SK-N-SH (cell line): ENCODE results near the gene SRP54. TPM values are rescaled to one million over a fixed set of nuclear protein-coding genes. Genes with fewer than 3 reads are reported as not detected.
"Not testable (repeated sequence)": the region's sequence is repeated elsewhere in the genome, so short reads cannot be mapped to it uniquely, and the experiment has no call there.

Experiments used
- CTCF ChIA-PET: fragments of 300-600, 350-600 bp; formaldehyde crosslinking; extraction: SDS; loops from one replicate; lab custom pipeline; 2021; lab: Yijun Ruan, JAX
- POLR2A ChIA-PET: fragments of 350-600 bp; sonication (Branson Sonifier 250); formaldehyde crosslinking; extraction: SDS; loops from one replicate; lab custom pipeline; 2020; ENCODE audit warnings: antibody characterized with exemption, inconsistent platforms; lab: Yijun Ruan, JAX
- DNase-seq: peaks from one replicate; pipeline ENCODE4 v3.0.0; 2012
- H2AFZ ChIP-seq: fragments of 200-600 bp; sonication (generic); 2 replicates; pipeline ENCODE4 v1.8.1; 2016; ENCODE audit warnings: antibody characterized with exemption, mild to moderate bottlenecking, low read depth
- H3F3A ChIP-seq: fragments of 200-600 bp; sonication (generic); replicated peaks from 2 replicates; pipeline ENCODE3; 2016; ENCODE audit warnings: antibody characterized with exemption, mild to moderate bottlenecking; ENCODE audit not compliant: insufficient read depth
- H3K27ac ChIP-seq, 2 experiments: fragments of 200-500 bp in 1 of 2; fragments of 200-600 bp in 1 of 2; sonication (Bioruptor generic) in 1 of 2; sonication (generic), shearing (Covaris generic) in 1 of 2; 2 replicates each; pipeline versions ENCODE4 v1.5.1 to v1.6.1; 2014 to 2016; ENCODE audit warnings: low read depth in 2 of 2, inconsistent platforms in 1 of 2, low read length in 1 of 2, mild to moderate bottlenecking in 1 of 2, mixed read lengths in 1 of 2
- H3K27me3 ChIP-seq: fragments of 200-600 bp; sonication (generic), shearing (Covaris generic); 2 replicates; pipeline ENCODE4 v1.6.1; 2016; ENCODE audit warnings: mixed run types; ENCODE audit not compliant: insufficient read depth
- H3K36me3 ChIP-seq, 2 experiments: fragments of 200-500 bp in 1 of 2; fragments of 200-600 bp in 1 of 2; sonication (Bioruptor generic) in 1 of 2; sonication (generic) in 1 of 2; replicated peaks in 1 of 2; 2 replicates each; pipeline versions ENCODE3 to v1.5.1; 2014 to 2016; ENCODE audit warnings: low read length in 1 of 2, mild to moderate bottlenecking in 1 of 2; ENCODE audit not compliant: insufficient read depth in 2 of 2, control insufficient read depth in 1 of 2
- H3K4me1 ChIP-seq, 2 experiments: fragments of 200-500 bp in 1 of 2; fragments of 200-600 bp in 1 of 2; sonication (Bioruptor generic) in 1 of 2; sonication (generic), shearing (Covaris generic) in 1 of 2; 2 replicates each; pipeline versions ENCODE4 v1.5.1 to v1.6.1; 2014 to 2016; ENCODE audit warnings: low read depth in 1 of 2, low read length in 1 of 2, mixed run types in 1 of 2; ENCODE audit not compliant: insufficient read depth in 2 of 2, control insufficient read depth in 1 of 2
- H3K4me2 ChIP-seq: fragments of 200-600 bp; sonication (generic), shearing (Covaris generic); 2 replicates; pipeline ENCODE4 v1.6.1; 2017; ENCODE audit warnings: mixed run types
- H3K4me3 ChIP-seq, 2 experiments: fragments of 200-500 bp in 1 of 2; fragments of 200-600 bp in 1 of 2; sonication (Bioruptor generic) in 1 of 2; sonication (generic), shearing (Covaris generic) in 1 of 2; 2 replicates each; pipeline versions ENCODE4 v1.5.1 to v1.8.1; 2014 to 2016; ENCODE audit warnings: low read depth in 2 of 2, inconsistent platforms in 1 of 2, low read length in 1 of 2, mild to moderate bottlenecking in 1 of 2, mixed read lengths in 1 of 2, moderate library complexity in 1 of 2
- H3K79me2 ChIP-seq: fragments of 200-600 bp; sonication (generic); 2 replicates; pipeline ENCODE4 v1.8.1; 2017; ENCODE audit warnings: mild to moderate bottlenecking; ENCODE audit not compliant: insufficient read depth
- H3K9ac ChIP-seq: fragments of 200-600 bp; sonication (generic); 2 replicates; pipeline ENCODE4 v1.6.1; 2017; ENCODE audit warnings: mixed run types
- H3K9me2 ChIP-seq: fragments of 200-600 bp; sonication (generic); 2 replicates; pipeline ENCODE4 v1.6.1; 2017; ENCODE audit warnings: mixed run types
- H3K9me3 ChIP-seq: fragments of 200-600 bp; sonication (generic); 2 replicates; pipeline ENCODE4 v1.6.1; 2017; ENCODE audit warnings: mixed run types, mild to moderate bottlenecking, moderate library complexity
- H4K20me1 ChIP-seq: fragments of 200-600 bp; sonication (generic); 2 replicates; pipeline ENCODE4 v1.6.1; 2017; ENCODE audit warnings: mild to moderate bottlenecking, mixed run types; ENCODE audit not compliant: insufficient read depth
- CTCF ChIP-seq: fragments of 200-600 bp; sonication (generic); IDR thresholded peaks from 2 replicates; pipeline ENCODE4 v1.6.1; 2017; ENCODE audit warnings: antibody characterized with exemption, mild to moderate bottlenecking, moderate library complexity
- FOSL2 ChIP-seq: IDR thresholded peaks from 2 replicates; pipeline ENCODE4 v1.4.0; 2012; ENCODE audit warnings: low read depth, mild to moderate bottlenecking, moderate library complexity, borderline replicate concordance
- FOXJ3 ChIP-seq: sonication (generic); formaldehyde crosslinking; IDR thresholded peaks from 2 replicates; pipeline ENCODE4 v1.5.1; 2020; ENCODE audit warnings: mild to moderate bottlenecking, missing genetic modification reagents
- FOXM1 ChIP-seq: IDR thresholded peaks from 2 replicates; pipeline ENCODE4 v1.4.0; 2012; ENCODE audit warnings: low read depth, mild to moderate bottlenecking
- GABPA ChIP-seq: IDR thresholded peaks from 2 replicates; pipeline ENCODE4 v1.4.0; 2012; ENCODE audit warnings: low read depth, mild to moderate bottlenecking
- GATA2 ChIP-seq: sonication (generic); formaldehyde crosslinking; IDR thresholded peaks from 2 replicates; pipeline ENCODE4 v1.5.0; 2020; ENCODE audit warnings: mild to moderate bottlenecking, missing genetic modification reagents
- NFIC ChIP-seq: IDR thresholded peaks from 2 replicates; pipeline ENCODE4 v1.4.0; 2012; ENCODE audit warnings: borderline replicate concordance
- NRF1 ChIP-seq: IDR thresholded peaks from 2 replicates; pipeline ENCODE4 v1.6.1; 2012; ENCODE audit warnings: low read depth, mild to moderate bottlenecking, low read length
- PBX3 ChIP-seq: IDR thresholded peaks from 2 replicates; pipeline ENCODE4; 2012
- POLR2AphosphoS5 ChIP-seq: IDR thresholded peaks from 2 replicates; pipeline ENCODE4 v1.6.1; 2012; ENCODE audit warnings: low read depth, low read length
- RCOR1 ChIP-seq: fragments of 150-350 bp; IDR thresholded peaks from 2 replicates; pipeline ENCODE4 v1.6.1; 2017; ENCODE audit warnings: antibody characterized with exemption, low read length
- RFX5 ChIP-seq: IDR thresholded peaks from 2 replicates; pipeline ENCODE4 v1.6.1; 2012; ENCODE audit warnings: mild to moderate bottlenecking, improper control_type of control experiment, low read length
- RXRA ChIP-seq: IDR thresholded peaks from 2 replicates; pipeline ENCODE4 v1.4.0; 2012; ENCODE audit warnings: low read depth, mild to moderate bottlenecking, borderline replicate concordance
- SMC3 ChIP-seq: IDR thresholded peaks from 2 replicates; pipeline ENCODE4 v1.6.1; 2012; ENCODE audit warnings: low read depth, low read length, improper control_type of control experiment
- TAF1 ChIP-seq: IDR thresholded peaks from 2 replicates; pipeline ENCODE4 v1.6.1; 2012; ENCODE audit warnings: low read depth, mild to moderate bottlenecking, low read length, moderate library complexity, borderline replicate concordance
- USF1 ChIP-seq: IDR thresholded peaks from 2 replicates; pipeline ENCODE4 v1.4.0; 2012; ENCODE audit warnings: low read depth, borderline replicate concordance
- WGBS: methylation state at CpG from one replicate; pipeline ENCODE4 v1.1.6; 2017; ENCODE audit warnings: low lambda C conversion rate; 5-methylcytosine and 5-hydroxymethylcytosine counted together
- polyA plus RNA-seq, 3 experiments: library from polyadenylated mRNA; depleted of rRNA; stranded (reverse); fragments of >200 nt; gene quantifications; 2 replicates each; pipeline ENCODE4 v1.2.3, GENCODE V29; 2012

The SRP54 gene
- polyA plus RNA-seq, 1 of the 3 experiments (the other 2 are of a cell fraction): 39.5 TPM

- H3K27me3 ChIP-seq, H3K4me3 ChIP-seq, H3K4me2 ChIP-seq, DNase-seq, POLR2A ChIA-PET, H4K20me1 ChIP-seq, H3K4me1 ChIP-seq, H3K27ac ChIP-seq, H3K9me2 ChIP-seq, H3K9me3 ChIP-seq, H3F3A ChIP-seq, H2AFZ ChIP-seq, H3K9ac ChIP-seq, CTCF ChIA-PET, H3K79me2 ChIP-seq: not testable (repeated sequence)
- 95% methylated on average over 7 of the region's 17 CpGs for WGBS
- H3K36me3 ChIP-seq: peaks cover 0 to 19% of the 10 kb centered on the region in 2 experiments
These were observed 55.5 kb downstream of the SRP54 start for GRCh38 chr14:35038312-35038711.

GRCh38 chr14:35042632-35043031, 59.8 kb downstream of the SRP54 start:
- no peaks in the 10 kb centered on the region for H3K27me3 ChIP-seq
- TF ChIP-seq GABPA (no peak), POLR2AphosphoS5 (no peak), FOSL2 (no peak), TAF1 (no peak), SMC3 (no peak), PBX3 (no peak), NRF1 (no peak), RXRA (no peak), USF1 (no peak), GATA2 (CRISPR knock-in tag) (no peak), RFX5 (no peak), NFIC (no peak), RCOR1 (no peak), FOXM1 (no peak), FOXJ3 (CRISPR knock-in tag) (no peak), CTCF (no peak)
- POLR2A ChIA-PET: interaction anchor here (0.6 kb wide), 1 partner anchor 280 kb away, joined by 4 read pairs; no protein-coding TSS in a partner anchor
- no peak for DNase-seq
- no peak overlapping the region for H3K9ac ChIP-seq
- no peak overlapping the region for H3K27ac ChIP-seq
- H4K20me1 ChIP-seq: no peaks in the 10 kb centered on the region
- H3F3A ChIP-seq: peaks cover 10% of the 10 kb centered on the region
- H3K9me3 ChIP-seq: no peaks in the 10 kb centered on the region
- H3K79me2 ChIP-seq: peaks cover 10% of the 10 kb centered on the region
- no peak overlapping the region for H3K4me2 ChIP-seq
- H3K4me1 ChIP-seq: peaks cover 2 to 6% of the 10 kb centered on the region in 2 experiments; a peak in 3 of 4 replicates
- H3K36me3 ChIP-seq: no peaks in the 10 kb centered on the region
- no peaks in the 10 kb centered on the region for H3K9me2 ChIP-seq
- H2AFZ ChIP-seq: no peak overlapping the region
- H3K4me3 ChIP-seq: no peak overlapping the region
- WGBS: 76% methylated on average over 3 of the region's 3 CpGs
- CTCF ChIA-PET: interaction anchor here (0.6 kb wide), 1 partner anchor 60 kb away, joined by 3 read pairs; no protein-coding TSS in a partner anchor
